ENCODE results near the gene PCDH9. TPM values are rescaled to one million over a fixed set of nuclear protein-coding genes. Genes with fewer than 3 reads are reported as not detected.

The PCDH9 gene
- total and polyA plus RNA-seq, 5 donors, result 5.1 to 30.0 (median 27.8) TPM

DNA sequence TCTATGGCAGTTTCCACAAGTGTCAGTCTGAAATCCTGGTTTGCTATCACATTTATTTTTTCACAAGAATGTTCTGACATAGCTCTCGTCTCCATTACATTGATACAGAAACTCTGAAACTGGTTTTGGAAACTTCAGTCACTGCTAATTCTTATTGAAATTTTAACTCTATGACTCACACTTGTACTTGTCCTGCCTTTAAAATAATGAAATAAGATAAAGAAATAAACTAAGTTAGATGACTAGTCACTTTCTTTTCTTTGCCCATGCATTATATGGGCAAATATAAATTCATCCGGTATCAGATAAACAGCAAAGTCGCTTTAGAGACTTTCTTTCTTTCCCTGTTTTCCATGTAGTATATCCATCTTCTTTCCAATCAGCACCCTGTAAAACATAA is 257.5 kb downstream of the PCDH9 start:
- ATAC-seq (no peak), DNase-seq (no peak)
- H3K27ac ChIP-seq (ENCODE audit: low read length), result no peak overlapping the region
- no peak overlapping the region for H3K4me3 ChIP-seq (ENCODE audit: low read length)
- 86% methylated on average over 3 of the region's 3 CpGs for WGBS
- no peaks in the 10 kb centered on the region for H3K9me3 ChIP-seq (ENCODE audit: control insufficient read depth, low read length)
- intact Hi-C loops (cut with DNase I), result no loop called here
- H3K27me3 ChIP-seq (ENCODE audit: control insufficient read depth, insufficient read depth), result no peaks in the 10 kb centered on the region
- H3K4me1 ChIP-seq (ENCODE audit: control insufficient read depth, insufficient read depth, low read length), result no peaks in the 10 kb centered on the region

DNA sequence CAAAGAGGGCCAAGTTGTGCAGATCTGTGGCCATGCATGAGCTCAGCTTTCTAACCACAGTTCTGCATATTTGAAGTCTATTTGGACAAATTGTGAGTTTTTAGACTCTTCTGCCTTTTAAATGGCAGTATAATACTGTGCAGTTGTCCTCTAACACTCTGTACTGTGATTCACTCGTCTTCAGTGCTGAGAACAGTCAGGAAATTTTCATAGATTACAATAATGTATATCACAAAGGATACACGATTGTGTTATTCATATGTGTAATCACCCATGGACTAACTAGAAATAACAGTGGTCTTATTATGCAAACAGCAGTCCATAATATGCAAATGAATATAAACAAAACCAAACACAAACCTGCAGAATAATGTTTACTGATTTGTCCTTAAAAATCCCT is 259.1 kb downstream of the PCDH9 start:
- no peak for ATAC-seq

DNA sequence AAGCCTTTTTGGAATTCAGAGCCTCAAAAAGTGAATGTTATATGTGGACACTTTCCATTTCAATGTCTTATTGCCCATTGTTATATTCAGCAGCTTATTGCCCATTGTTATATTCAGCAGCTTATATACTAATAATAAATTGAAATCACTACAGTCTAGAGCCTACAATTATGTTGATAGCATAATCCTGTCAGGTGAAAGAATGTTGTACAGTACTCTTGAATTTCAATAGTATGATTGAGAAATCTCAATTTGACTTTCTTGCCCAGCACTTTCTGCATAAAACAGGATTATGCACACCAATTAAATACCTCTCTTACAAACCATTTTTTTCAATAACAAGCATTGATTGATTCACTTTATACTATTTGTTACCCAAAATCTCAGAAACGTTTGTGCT is 260.8 kb downstream of the PCDH9 start:
- intact Hi-C loops (cut with DNase I), result no loop called here
- H3K27ac ChIP-seq (ENCODE audit: low read length), result no peak overlapping the region
- H3K4me3 ChIP-seq (ENCODE audit: low read length), result no peak overlapping the region
- WGBS, result 68% methylated on average over 1 of the region's 1 CpG
- ATAC-seq (no peak), DNase-seq (no peak)
- no peaks in the 10 kb centered on the region for H3K27me3 ChIP-seq (ENCODE audit: control insufficient read depth, insufficient read depth)
- no peaks in the 10 kb centered on the region for H3K4me1 ChIP-seq (ENCODE audit: control insufficient read depth, insufficient read depth, low read length)
- H3K9me3 ChIP-seq (ENCODE audit: control insufficient read depth, low read length), result no peaks in the 10 kb centered on the region

More for the DNA sequence above, 259.1 kb downstream of the PCDH9 start:
- intact Hi-C loops (cut with DNase I), result no loop called here
- H3K4me1 ChIP-seq (ENCODE audit: control insufficient read depth, insufficient read depth, low read length), result no peaks in the 10 kb centered on the region
- no peaks in the 10 kb centered on the region for H3K27me3 ChIP-seq (ENCODE audit: control insufficient read depth, insufficient read depth)
- no peak overlapping the region for H3K27ac ChIP-seq (ENCODE audit: low read length)
- H3K4me3 ChIP-seq (ENCODE audit: low read length), result no peak overlapping the region
- no peak for DNase-seq
- WGBS, result 88% methylated on average over 2 of the region's 2 CpGs
- H3K9me3 ChIP-seq (ENCODE audit: control insufficient read depth, low read length), result no peaks in the 10 kb centered on the region

DNA sequence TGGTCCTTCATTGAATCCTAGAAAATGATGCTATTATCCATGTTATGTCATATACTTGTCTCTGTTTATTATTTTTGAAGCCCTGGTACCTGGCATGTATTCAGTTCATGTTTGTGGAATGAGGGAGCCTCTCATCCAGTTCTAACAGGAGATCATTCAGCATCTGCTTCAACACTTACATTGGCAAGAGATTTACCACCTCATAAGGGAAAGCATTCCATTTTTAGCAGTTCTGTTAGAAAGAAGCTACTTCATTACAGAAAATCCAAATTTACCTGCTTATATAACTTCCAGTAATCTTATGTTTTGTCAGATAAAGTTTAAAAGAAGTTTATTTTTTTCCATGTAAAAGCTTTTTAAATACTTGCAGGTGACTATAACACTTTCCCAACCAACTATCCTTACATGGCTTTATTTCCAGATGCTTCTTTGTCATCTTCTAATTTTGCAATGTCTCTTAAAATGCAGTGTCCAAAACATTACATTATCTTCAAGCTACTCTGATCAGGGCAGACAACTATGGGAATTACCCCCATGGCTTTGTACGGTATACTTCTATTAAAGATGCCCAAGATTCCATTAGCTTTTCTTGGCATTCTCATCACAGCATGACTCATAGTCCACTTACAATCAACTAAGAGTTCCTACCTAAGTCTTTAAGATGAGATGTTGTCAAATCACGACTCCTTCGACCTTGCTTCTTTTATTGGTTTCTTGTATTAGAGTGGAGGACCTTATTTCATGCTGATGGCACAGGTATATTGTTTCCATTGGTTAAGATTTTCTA is 262.1 kb downstream of the PCDH9 start:
- H3K9me3 ChIP-seq (ENCODE audit: control insufficient read depth, low read length), result no peaks in the 10 kb centered on the region
- no peaks in the 10 kb centered on the region for H3K4me1 ChIP-seq (ENCODE audit: control insufficient read depth, insufficient read depth, low read length)
- DNase-seq, result no peak
- WGBS, result 90% methylated on average over 3 of the region's 3 CpGs
- no peak overlapping the region for H3K4me3 ChIP-seq (ENCODE audit: low read length)
- intact Hi-C loops (cut with DNase I), result no loop called here
- no peak for ATAC-seq
- no peaks in the 10 kb centered on the region for H3K27me3 ChIP-seq (ENCODE audit: control insufficient read depth, insufficient read depth)
- no peak overlapping the region for H3K27ac ChIP-seq (ENCODE audit: low read length)

DNA sequence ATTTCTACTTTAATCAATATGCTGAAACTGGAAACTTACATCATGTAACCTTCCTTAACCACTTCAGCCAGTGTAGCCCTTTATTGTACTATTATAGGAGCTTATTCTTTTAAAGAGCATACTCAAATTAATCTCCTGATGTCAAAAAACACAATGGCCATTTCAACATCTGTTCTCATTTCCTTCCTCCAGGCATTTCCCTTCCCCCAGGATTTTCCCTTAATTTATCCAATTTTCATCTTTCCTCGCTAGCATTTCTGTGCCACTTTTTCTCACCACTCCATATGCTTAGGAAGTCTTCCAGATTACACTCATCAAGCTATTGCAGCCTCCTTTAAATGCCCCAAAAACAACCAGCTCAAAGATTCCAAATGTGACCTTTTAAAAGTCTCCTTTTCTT is 265.0 kb downstream of the PCDH9 start:
- Histone ChIP-seq H3K27ac (ENCODE audit: low read length) (no peak overlapping the region), H3K9me3 (ENCODE audit: control insufficient read depth, low read length) (no peaks in the 10 kb centered on the region), H3K4me3 (ENCODE audit: low read length) (no peak overlapping the region), H3K4me1 (ENCODE audit: control insufficient read depth, insufficient read depth, low read length) (no peaks in the 10 kb centered on the region), H3K27me3 (ENCODE audit: control insufficient read depth, insufficient read depth) (no peaks in the 10 kb centered on the region)
- intact Hi-C loops (cut with DNase I), result no loop called here
- WGBS, result 76% methylated on average over 1 of the region's 1 CpG
- ATAC-seq, result no peak
- no peak for DNase-seq

DNA sequence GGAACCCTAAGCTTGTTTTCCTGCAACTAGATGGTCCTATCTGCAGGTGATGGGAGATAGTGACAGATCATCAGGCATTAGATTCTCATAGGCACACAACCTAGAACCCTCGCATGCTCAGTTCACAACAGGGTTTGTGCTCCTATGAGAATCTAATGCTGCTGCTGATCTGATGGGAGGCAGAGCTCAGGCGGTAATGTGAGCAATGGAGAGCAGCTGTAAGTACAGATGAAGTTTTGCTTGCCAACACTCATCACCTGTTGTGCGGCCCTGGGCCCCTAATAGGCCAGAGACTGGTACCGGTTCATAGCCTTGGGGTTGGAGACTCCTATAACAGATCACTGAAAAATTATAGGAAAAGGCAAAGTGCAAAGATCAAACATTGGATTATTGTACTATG is 267.2 kb downstream of the PCDH9 start:
- Histone ChIP-seq H3K4me1 (ENCODE audit: control insufficient read depth, insufficient read depth, low read length) (no peaks in the 10 kb centered on the region), H3K9me3 (ENCODE audit: control insufficient read depth, low read length) (no peaks in the 10 kb centered on the region), H3K27me3 (ENCODE audit: control insufficient read depth, insufficient read depth) (no peaks in the 10 kb centered on the region), H3K4me3 (ENCODE audit: low read length) (no peak overlapping the region), H3K27ac (ENCODE audit: low read length) (no peak overlapping the region)
- ATAC-seq (no peak), DNase-seq (no peak)
- intact Hi-C loops (cut with DNase I), result no loop called here
- 94% methylated on average over 4 of the region's 4 CpGs for WGBS

DNA sequence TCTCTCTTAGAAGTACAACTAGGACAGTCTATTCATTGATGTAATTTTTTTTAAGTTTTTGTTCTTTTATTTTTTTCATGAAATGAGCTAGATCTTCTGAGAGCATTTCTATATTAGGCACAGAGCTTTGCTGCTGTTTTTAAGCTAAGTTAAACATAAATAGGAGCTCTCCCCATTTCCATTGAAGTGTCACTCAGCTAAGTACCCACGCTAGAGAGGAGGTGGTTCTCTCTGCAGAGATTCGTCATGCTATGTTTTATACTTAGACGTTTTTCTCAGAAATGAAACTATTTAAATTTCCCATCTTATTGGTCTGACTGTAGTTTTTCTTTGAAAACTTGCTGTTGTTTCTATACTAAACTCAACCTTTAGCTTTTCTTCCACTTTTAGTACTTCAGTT is 271.5 kb downstream of the PCDH9 start:
- Histone ChIP-seq H3K27ac (ENCODE audit: low read length) (no peak overlapping the region), H3K27me3 (ENCODE audit: control insufficient read depth, insufficient read depth) (no peaks in the 10 kb centered on the region), H3K9me3 (ENCODE audit: control insufficient read depth, low read length) (no peaks in the 10 kb centered on the region), H3K4me1 (ENCODE audit: control insufficient read depth, insufficient read depth, low read length) (no peaks in the 10 kb centered on the region), H3K4me3 (ENCODE audit: low read length) (no peak overlapping the region)
- ATAC-seq, result no peak
- DNase-seq, result no peak
- WGBS, result 78% methylated on average over 3 of the region's 3 CpGs
- intact Hi-C loops (cut with DNase I), result no loop called here

DNA sequence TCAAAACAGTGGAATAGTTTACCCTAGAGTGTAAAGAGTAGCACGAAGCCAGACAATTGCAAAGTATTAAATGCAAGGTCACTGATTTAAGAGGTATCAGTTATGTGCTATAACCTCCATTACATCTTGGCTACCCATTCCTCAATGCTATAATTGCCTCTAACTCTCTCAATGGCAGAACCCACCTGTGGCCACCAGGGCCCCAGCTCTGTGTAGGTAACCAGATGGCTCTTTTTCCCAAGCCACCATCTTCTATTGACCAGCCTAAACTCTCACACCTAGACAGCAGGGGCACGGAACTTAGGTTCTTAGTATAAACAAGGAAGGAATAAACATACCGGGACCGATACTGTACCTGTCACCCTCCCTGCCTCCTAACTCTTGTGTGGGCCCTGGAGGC is 277.6 kb downstream of the PCDH9 start:
- no peaks in the 10 kb centered on the region for H3K4me1 ChIP-seq (ENCODE audit: control insufficient read depth, insufficient read depth, low read length)
- DNase-seq (no peak), ATAC-seq (no peak)
- intact Hi-C loops (cut with DNase I), result no loop called here
- no peak overlapping the region for H3K4me3 ChIP-seq (ENCODE audit: low read length)
- WGBS, result 92% methylated on average over 4 of the region's 4 CpGs
- H3K27me3 ChIP-seq (ENCODE audit: control insufficient read depth, insufficient read depth), result no peaks in the 10 kb centered on the region
- no peaks in the 10 kb centered on the region for H3K9me3 ChIP-seq (ENCODE audit: control insufficient read depth, low read length)
- no peak overlapping the region for H3K27ac ChIP-seq (ENCODE audit: low read length)

DNA sequence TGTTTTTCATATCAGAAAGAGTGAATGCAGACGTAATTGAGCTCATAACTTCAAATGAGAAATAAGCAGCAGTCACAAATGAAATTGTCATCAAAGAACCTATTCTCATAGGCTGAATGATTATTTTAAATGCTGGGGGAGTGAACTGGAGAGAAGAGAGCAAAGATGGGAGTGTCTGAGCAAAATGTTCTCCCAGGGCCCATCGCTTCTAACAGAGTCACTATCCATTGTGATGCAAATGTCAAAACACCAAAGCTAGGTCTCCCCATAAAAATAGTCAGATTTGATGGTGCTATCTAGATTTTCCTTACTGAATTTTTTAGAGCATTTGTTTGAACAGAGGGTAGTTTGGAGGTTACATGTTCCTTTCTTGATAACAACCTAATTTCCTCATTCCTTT is 278.7 kb downstream of the PCDH9 start:
- 93% methylated on average over 2 of the region's 2 CpGs for WGBS
- H3K9me3 ChIP-seq (ENCODE audit: control insufficient read depth, low read length), result no peaks in the 10 kb centered on the region
- no peak for ATAC-seq

DNA sequence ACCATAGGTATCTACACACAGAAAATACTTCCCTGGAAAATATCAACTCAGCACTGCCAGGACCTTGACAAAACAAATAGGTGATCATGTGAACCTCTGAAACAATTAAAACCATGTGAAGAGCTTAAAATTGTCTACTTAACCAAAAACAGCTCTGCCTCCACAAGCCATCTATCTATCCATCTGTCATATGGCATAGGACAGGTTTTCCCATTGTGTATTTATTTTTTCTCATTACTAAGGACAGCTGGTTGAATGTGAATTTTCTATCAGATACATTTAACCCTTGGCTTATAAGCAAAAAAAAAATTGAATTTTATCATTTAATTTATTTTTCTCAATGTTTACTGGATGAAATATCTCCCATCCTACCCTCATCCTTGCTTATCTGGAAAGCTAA is 279.5 kb downstream of the PCDH9 start:
- DNase-seq (no peak), ATAC-seq (no peak)
- H3K4me1 ChIP-seq (ENCODE audit: control insufficient read depth, insufficient read depth, low read length), result no peaks in the 10 kb centered on the region
- no peaks in the 10 kb centered on the region for H3K27me3 ChIP-seq (ENCODE audit: control insufficient read depth, insufficient read depth)
- H3K9me3 ChIP-seq (ENCODE audit: control insufficient read depth, low read length), result no peaks in the 10 kb centered on the region
- intact Hi-C loops (cut with DNase I), result no loop called here
- H3K27ac ChIP-seq (ENCODE audit: low read length), result no peak overlapping the region
- H3K4me3 ChIP-seq (ENCODE audit: low read length), result no peak overlapping the region

More for the DNA sequence above, 278.7 kb downstream of the PCDH9 start:
- Histone ChIP-seq H3K27ac (ENCODE audit: low read length) (no peak overlapping the region), H3K27me3 (ENCODE audit: control insufficient read depth, insufficient read depth) (no peaks in the 10 kb centered on the region), H3K4me1 (ENCODE audit: control insufficient read depth, insufficient read depth, low read length) (no peaks in the 10 kb centered on the region), H3K4me3 (ENCODE audit: low read length) (no peak overlapping the region)
- intact Hi-C loops (cut with DNase I), result no loop called here
- no peak for DNase-seq

DNA sequence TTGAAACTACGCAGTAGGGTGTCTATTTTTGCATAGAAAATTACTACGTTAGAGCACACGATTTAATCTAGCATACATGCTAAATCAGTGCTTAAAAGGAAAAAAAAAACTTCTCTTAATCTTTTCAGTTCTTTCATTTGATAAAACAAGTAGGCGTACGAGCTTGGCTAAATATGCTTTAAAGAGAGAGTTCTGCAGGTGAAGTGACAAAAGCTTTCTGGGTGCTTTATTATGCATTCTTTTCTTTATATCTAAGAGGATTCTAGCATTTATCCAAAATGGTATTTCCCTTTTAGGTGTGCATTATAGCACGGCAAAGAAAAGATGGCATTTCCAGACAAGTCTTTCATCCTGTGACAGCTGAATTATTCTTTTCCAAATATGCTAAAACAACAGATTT is 281.2 kb downstream of the PCDH9 start:
- no peak overlapping the region for H3K4me3 ChIP-seq (ENCODE audit: low read length)
- H3K9me3 ChIP-seq (ENCODE audit: control insufficient read depth, low read length), result no peaks in the 10 kb centered on the region
- no peaks in the 10 kb centered on the region for H3K4me1 ChIP-seq (ENCODE audit: control insufficient read depth, insufficient read depth, low read length)
- H3K27ac ChIP-seq (ENCODE audit: low read length), result no peak overlapping the region
- intact Hi-C loops (cut with DNase I), result no loop called here
- ATAC-seq (no peak), DNase-seq (no peak)
- WGBS, result 85% methylated on average over 6 of the region's 6 CpGs
- no peaks in the 10 kb centered on the region for H3K27me3 ChIP-seq (ENCODE audit: control insufficient read depth, insufficient read depth)

DNA sequence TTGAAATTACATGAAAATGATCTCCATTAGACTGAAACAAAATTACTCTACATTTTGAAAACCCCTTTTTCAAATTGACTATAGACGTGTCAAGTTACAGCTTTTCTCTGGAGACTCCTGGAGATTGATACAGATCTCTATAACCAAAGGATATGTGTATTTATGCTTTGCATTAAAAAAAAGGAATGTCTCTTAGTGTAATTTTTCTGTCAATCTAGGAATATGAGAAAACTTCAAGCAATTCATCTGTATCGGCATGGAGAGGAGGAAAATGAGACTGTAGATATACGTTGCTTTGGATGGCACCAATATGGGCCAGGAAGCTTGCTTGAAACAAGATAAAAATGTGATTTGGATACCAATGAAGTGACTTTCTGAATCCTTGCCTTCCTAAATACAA is 286.6 kb downstream of the PCDH9 start:
- Histone ChIP-seq H3K27me3 (ENCODE audit: control insufficient read depth, insufficient read depth) (no peaks in the 10 kb centered on the region), H3K9me3 (ENCODE audit: control insufficient read depth, low read length) (no peaks in the 10 kb centered on the region), H3K27ac (ENCODE audit: low read length) (no peak overlapping the region), H3K4me3 (ENCODE audit: low read length) (no peak overlapping the region), H3K4me1 (ENCODE audit: control insufficient read depth, insufficient read depth, low read length) (no peaks in the 10 kb centered on the region)
- intact Hi-C loops (cut with DNase I), result no loop called here
- no peak for DNase-seq
- WGBS, result 89% methylated on average over 3 of the region's 3 CpGs
- ATAC-seq, result no peak
